Sigmoid colon (tissue), 4 donors: ENCODE data around the gene AQP11.

ENCODE experiments used
- CTCF ChIP-seq, 4 experiments: fragments of 450-650 bp in 3 of 4; fragments of 200-600 bp in 1 of 4; IDR thresholded peaks; one replicate each; pipeline ENCODE4 v1.5.1; 2016 to 2019; ENCODE audit warnings: antibody characterized with exemption in 4 of 4, mild to moderate bottlenecking in 3 of 4, moderate library complexity in 2 of 4
- EP300 ChIP-seq, 4 donors: sonication (generic); formaldehyde crosslinking; IDR thresholded peaks; one replicate each; pipeline ENCODE4 v1.6.1; 2017; ENCODE audit warnings: antibody characterized with exemption in 4 of 4
- POLR2A ChIP-seq, 2 donors: fragments of 450-650 bp; IDR thresholded peaks; one replicate each; pipeline ENCODE4 v1.6.1; 2016; ENCODE audit warnings: antibody characterized with exemption in 2 of 2, mild to moderate bottlenecking in 2 of 2, moderate library complexity in 2 of 2
- POLR2AphosphoS5 ChIP-seq, 4 donors: sonication (generic); formaldehyde crosslinking; IDR thresholded peaks; one replicate each; pipeline ENCODE4 v1.6.1; 2017; ENCODE audit warnings: antibody characterized with exemption in 4 of 4

- TF ChIP-seq POLR2AphosphoS5 (IDR thresholded peaks at IDR 0.05) (no peak), CTCF (IDR thresholded peaks at IDR 0.05) (no peak), EP300 (IDR thresholded peaks at IDR 0.05) (no peak), POLR2A (IDR thresholded peaks at IDR 0.05) (no peak)
These were observed 32.2 kb upstream of the AQP11 start for GRCh38 chr11:77557553-77557952.
